ENCODE results near the gene TES. TPM values are rescaled to one million over a fixed set of nuclear protein-coding genes. Genes with fewer than 3 reads are reported as not detected.

The TES gene
- polyA plus RNA-seq, 1 experiment, result 93.2 TPM

DNA sequence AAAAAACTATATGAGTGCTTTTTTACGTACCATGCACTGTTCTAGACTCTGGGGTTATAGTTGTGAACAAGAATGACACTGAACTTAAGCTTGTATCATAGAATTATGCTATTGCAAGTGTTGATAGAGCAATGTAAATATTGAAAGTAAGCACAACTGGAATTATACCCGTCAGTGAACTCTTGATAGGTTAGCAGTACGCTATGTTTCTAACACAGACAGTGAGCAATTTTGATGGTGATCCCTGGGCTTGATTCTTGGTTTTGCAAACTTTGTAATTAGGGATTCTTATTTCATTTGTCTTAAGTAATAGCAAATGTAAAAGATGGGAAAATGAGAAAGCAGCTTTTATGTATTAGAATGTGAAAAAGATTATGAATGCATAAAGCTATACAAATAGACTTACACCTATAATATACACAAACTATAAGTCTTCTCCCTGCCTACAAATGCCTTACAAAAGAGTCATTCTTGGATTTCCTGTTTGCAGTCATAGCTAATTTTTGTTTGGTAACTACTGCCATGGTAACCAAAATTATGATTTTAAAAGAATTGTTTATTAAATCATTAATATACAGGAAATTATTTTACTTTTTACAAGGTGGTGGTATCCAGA, 6.7 kb downstream of the TES start:
- TF ChIP-seq CTCF (IDR thresholded peaks at IDR 0.05; ENCODE audit: insufficient read depth, low read depth, low read length), result no peak
- Histone ChIP-seq H3K36me3 (ENCODE audit: control insufficient read depth, insufficient read depth, low read length) (no peaks in the 10 kb centered on the region), H3K4me3 (ENCODE audit: low read depth, low read length) (no peak overlapping the region), H3K27me3 (ENCODE audit: control insufficient read depth, insufficient read depth, low read length) (peaks cover 2% of the 10 kb centered on the region; the same call in 1 of the 2 replicates)
- DNase-seq (ENCODE audit: low read depth), result no peak
- POLR2A ChIA-PET, result interaction anchor here (0.6 kb wide), 1 partner anchor 44 kb away, joined by 3 read pairs; no protein-coding TSS in a partner anchor
- CTCF ChIA-PET, result interaction anchor here (0.8 to 2.9 kb wide), 3 partner anchors 8 to 19 kb away, joined by 4 to 11 read pairs (median 4); no protein-coding TSS in a partner anchor

- peak; percentile 71 for DNase-seq (ENCODE audit: low read depth)
- Histone ChIP-seq H3K4me3 (ENCODE audit: low read depth, low read length) (no peak overlapping the region), H3K27me3 (ENCODE audit: control insufficient read depth, insufficient read depth, low read length) (peaks cover 2% of the 10 kb centered on the region; the same call in 1 of the 2 replicates), H3K36me3 (ENCODE audit: control insufficient read depth, insufficient read depth, low read length) (no peaks in the 10 kb centered on the region)
- TF ChIP-seq CTCF (IDR thresholded peaks at IDR 0.05; ENCODE audit: insufficient read depth, low read depth, low read length), result no peak
- POLR2A ChIA-PET, result no interaction called here
- CTCF ChIA-PET, result interaction anchor here (0.8 to 2.9 kb wide), 3 partner anchors 9 to 18 kb away, joined by 4 to 11 read pairs (median 5); no protein-coding TSS in a partner anchor
Measured at GRCh38 chr7:116218051-116218645, 7.8 kb downstream of the TES start.

GRCh38 chr7:116218747-116219146, 8.4 kb downstream of the TES start:
- Histone ChIP-seq H3K36me3 (ENCODE audit: control insufficient read depth, insufficient read depth, low read length) (no peaks in the 10 kb centered on the region), H3K27me3 (ENCODE audit: control insufficient read depth, insufficient read depth, low read length) (peaks cover 2% of the 10 kb centered on the region; the same call in 1 of the 2 replicates), H3K4me3 (ENCODE audit: low read depth, low read length) (no peak overlapping the region)
- DNase-seq (ENCODE audit: low read depth), result no peak
- TF ChIP-seq CTCF (IDR thresholded peaks at IDR 0.05; ENCODE audit: insufficient read depth, low read depth, low read length), result no peak
- ChIA-PET CTCF (interaction anchor here (0.9 to 2.2 kb wide), 2 partner anchors 12 to 17 kb away, joined by 5 to 6 read pairs; no protein-coding TSS in a partner anchor), POLR2A (no interaction called here)

- POLR2A ChIA-PET, result interaction anchor here (0.6 kb wide), 1 partner anchor 55 kb away, joined by 3 read pairs; no protein-coding TSS in a partner anchor
- no peaks in the 10 kb centered on the region for H3K36me3 ChIP-seq (ENCODE audit: control insufficient read depth, insufficient read depth, low read length)
- H3K27me3 ChIP-seq (ENCODE audit: control insufficient read depth, insufficient read depth, low read length), result peaks cover 2% of the 10 kb centered on the region; the same call in 1 of the 2 replicates
- no peak for DNase-seq (ENCODE audit: low read depth)
- no peak overlapping the region for H3K4me3 ChIP-seq (ENCODE audit: low read depth, low read length)
- no peak for TF ChIP-seq CTCF (IDR thresholded peaks at IDR 0.05; ENCODE audit: insufficient read depth, low read depth, low read length)
- CTCF ChIA-PET, result interaction anchor here (0.9 to 2.2 kb wide), 2 partner anchors 11 to 16 kb away, joined by 5 to 6 read pairs; no protein-coding TSS in a partner anchor
Measured at GRCh38 chr7:116219288-116219687, 8.9 kb downstream of the TES start.

DNA sequence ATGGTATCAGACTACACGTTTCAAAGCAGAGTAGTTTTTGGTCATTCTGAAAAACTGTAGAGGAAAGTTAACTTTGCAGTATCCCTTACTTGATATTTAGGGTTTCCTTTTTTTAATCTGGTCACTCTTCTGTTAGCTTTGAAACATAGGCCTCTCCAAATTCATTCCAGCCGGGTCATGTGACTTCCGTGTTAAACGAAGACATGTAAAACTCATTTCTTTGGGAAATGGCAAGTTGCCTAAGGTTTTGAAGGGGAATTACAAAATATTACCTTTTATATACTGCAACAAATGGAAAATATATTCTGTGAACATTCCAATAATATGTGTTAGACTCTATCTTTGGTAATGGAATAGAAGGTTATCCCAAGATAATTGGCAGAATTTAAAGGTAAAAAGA, 9.5 kb downstream of the TES start:
- H3K27me3 ChIP-seq (ENCODE audit: control insufficient read depth, insufficient read depth, low read length), result peaks cover 2% of the 10 kb centered on the region; the same call in 1 of the 2 replicates
- CTCF ChIA-PET, result interaction anchor here (2.2 kb wide), 1 partner anchor 10 kb away, joined by 5 read pairs; no protein-coding TSS in a partner anchor
- TF ChIP-seq CTCF (IDR thresholded peaks at IDR 0.05; ENCODE audit: insufficient read depth, low read depth, low read length), result no peak
- POLR2A ChIA-PET, result interaction anchor here (0.6 kb wide), 1 partner anchor 55 kb away, joined by 3 read pairs; no protein-coding TSS in a partner anchor
- H3K4me3 ChIP-seq (ENCODE audit: low read depth, low read length), result no peak overlapping the region
- no peak for DNase-seq (ENCODE audit: low read depth)
- H3K36me3 ChIP-seq (ENCODE audit: control insufficient read depth, insufficient read depth, low read length), result no peaks in the 10 kb centered on the region
